ENCODE measurements around the gene EDN2.

The EDN2 gene

GRCh38 chr1:41533016-41533730, 48.7 kb upstream of the EDN2 start (continued):
- TF ChIP-seq PATZ1 (CRISPR knock-in tag; IDR thresholded peaks at IDR 0.05; ENCODE audit: borderline replicate concordance) (no peak), TSHZ2 (CRISPR knock-in tag; IDR thresholded peaks at IDR 0.05) (no peak), SNAI2 (CRISPR knock-in tag; IDR thresholded peaks at IDR 0.05) (no peak), ZFP30 (CRISPR knock-in tag; IDR thresholded peaks at IDR 0.05) (no peak), ZNF70 (CRISPR knock-in tag; IDR thresholded peaks at IDR 0.05) (no peak)

GRCh38 chr1:41532206-41532975, 47.9 kb upstream of the EDN2 start:
- no peak for ATAC-seq
- TF ChIP-seq POU6F1 (CRISPR knock-in tag; IDR thresholded peaks at IDR 0.05; ENCODE audit: borderline replicate concordance, low read depth) (no peak), RARB (CRISPR knock-in tag; IDR thresholded peaks at IDR 0.05) (no peak), TSHZ2 (CRISPR knock-in tag; IDR thresholded peaks at IDR 0.05) (no peak), ISL1 (CRISPR knock-in tag; IDR thresholded peaks at IDR 0.05) (no peak), ESRRG (CRISPR knock-in tag; IDR thresholded peaks at IDR 0.05) (no peak), ZC3H10 (CRISPR knock-in tag; IDR thresholded peaks at IDR 0.05) (no peak), CREB5 (CRISPR knock-in tag; IDR thresholded peaks at IDR 0.05; ENCODE audit: low read depth) (no peak), ZNF565 (CRISPR knock-in tag; conservative IDR thresholded peaks at IDR 0.05; ENCODE audit: low read depth) (no peak), CSDC2 (CRISPR knock-in tag; IDR thresholded peaks at IDR 0.05) (no peak), BACH2 (CRISPR knock-in tag; IDR thresholded peaks at IDR 0.05; ENCODE audit: borderline replicate concordance) (no peak), TCF4 (CRISPR knock-in tag; IDR thresholded peaks at IDR 0.05; ENCODE audit: borderline replicate concordance) (no peak), GLIS3 (CRISPR knock-in tag; IDR thresholded peaks at IDR 0.05) (no peak), ZFP30 (CRISPR knock-in tag; IDR thresholded peaks at IDR 0.05) (no peak), PATZ1 (CRISPR knock-in tag; IDR thresholded peaks at IDR 0.05; ENCODE audit: borderline replicate concordance) (no peak), OSR1 (CRISPR knock-in tag; IDR thresholded peaks at IDR 0.05) (no peak), ARNTL (CRISPR knock-in tag; IDR thresholded peaks at IDR 0.05; ENCODE audit: borderline replicate concordance, low read depth) (no peak), ZFP3 (CRISPR knock-in tag; IDR thresholded peaks at IDR 0.05) (no peak)

All from SK-N-SH treated with all-trans-retinoic acid at 6 μM for 48 hours (cell line).